HCT116 (cell line): ENCODE data around the gene DAGLA. TPM values are rescaled to one million over a fixed set of nuclear protein-coding genes. Genes with fewer than 3 reads are reported as not detected.

Experiments used
- ATAC-seq: fragments of 200-7000 bp; cut with Tn5 transposase; 2 replicates; pipeline ENCODE4 v1.9.1; 2020; ENCODE audit warnings: mild to moderate bottlenecking, moderate library complexity
- BruUV-seq: library from RNA; stranded (reverse); fragments of 400-500 nt; replicated peaks from 2 replicates; lab custom pipeline; 2021; lab: Mats Ljungman, UMichigan
- CTCF ChIA-PET: fragments of 300-600 bp; sonication (Branson Sonifier 250); formaldehyde crosslinking; loops from one replicate; lab custom pipeline; 2021; ENCODE audit warnings: antibody characterized with exemption; lab: Charles Lee
- POLR2A ChIA-PET: fragments of 300-600, 350-600 bp; sonication (Branson Sonifier 250); formaldehyde crosslinking; loops from one replicate; lab custom pipeline; 2021; ENCODE audit warnings: antibody characterized with exemption; lab: Charles Lee
- RAD21 ChIA-PET, 2 experiments: fragments of 300-600 bp; sonication (Branson Sonifier 250); formaldehyde crosslinking; loops; one replicate each; lab custom pipeline; 2023; ENCODE audit warnings: low total read pairs in 2 of 2; ENCODE audit not compliant: uncharacterized antibody in 2 of 2, unreplicated experiment in 2 of 2, low non-redundant PET in 1 of 2; lab: Charles Lee
- DNase-seq: peaks from one replicate; pipeline ENCODE4 v3.0.0-alpha.2; 2010; ENCODE audit warnings: low read depth, low spot score
- H2AFZ ChIP-seq: fragments of 200-600 bp; shearing (Covaris generic), sonication (generic); 2 replicates; pipeline ENCODE4 v1.6.1; 2017; ENCODE audit warnings: low read depth, mixed run types, mixed read lengths, antibody characterized with exemption, low read length; ENCODE audit not compliant: poor library complexity, severe bottlenecking
- H3K27ac ChIP-seq: 2 replicates; pipeline ENCODE4 v1.5.1; 2012; ENCODE audit warnings: low read depth, low read length
- H3K27me3 ChIP-seq: fragments of 200-600 bp; sonication (generic); 2 replicates; pipeline ENCODE4 v1.6.1; 2016; ENCODE audit warnings: mixed run types, low read length, mixed read lengths; ENCODE audit not compliant: insufficient read depth
- H3K36me3 ChIP-seq, 2 experiments: fragments of 200-500 bp in 1 of 2; fragments of 200-600 bp in 1 of 2; sonication (Bioruptor generic) in 1 of 2; sonication (generic) in 1 of 2; 2 replicates each; pipeline versions ENCODE4 v1.5.1 to v1.6.1; 2014 to 2016; ENCODE audit warnings: low read length in 2 of 2, inconsistent platforms in 1 of 2, mixed read lengths in 1 of 2, mixed run types in 1 of 2; ENCODE audit not compliant: insufficient read depth in 2 of 2, control insufficient read depth in 1 of 2
- H3K4me1 ChIP-seq, 2 experiments: fragments of 200-600 bp in 1 of 2; sonication (generic) in 1 of 2; 2 replicates each; pipeline versions ENCODE4 v1.5.1 to v1.6.1; 2012 to 2017; ENCODE audit warnings: low read length in 2 of 2, inconsistent platforms in 1 of 2, mild to moderate bottlenecking in 1 of 2, mixed read lengths in 1 of 2, mixed run types in 1 of 2, moderate library complexity in 1 of 2; ENCODE audit not compliant: insufficient read depth in 2 of 2, control insufficient read depth in 1 of 2
- H3K4me2 ChIP-seq: fragments of 200-600 bp; sonication (generic); 2 replicates; pipeline ENCODE4 v1.6.1; 2017; ENCODE audit warnings: mixed run types, low read length, mixed read lengths
- H3K4me3 ChIP-seq, 2 experiments: fragments of 200-600 bp in 1 of 2; sonication (generic) in 1 of 2; replicated peaks in 1 of 2; 2 replicates each; pipeline ENCODE4 v1.5.1; 2011 to 2016; ENCODE audit warnings: low read length in 2 of 2, control low read depth in 1 of 2, low read depth in 1 of 2, mild to moderate bottlenecking in 1 of 2, mixed read lengths in 1 of 2, mixed run types in 1 of 2
- H3K79me2 ChIP-seq: fragments of 200-600 bp; sonication (generic); 2 replicates; pipeline ENCODE4 v1.6.1; 2017; ENCODE audit warnings: mild to moderate bottlenecking, mixed run types, low read length, moderate library complexity, mixed read lengths; ENCODE audit not compliant: insufficient read depth
- H3K9ac ChIP-seq: fragments of 200-600 bp; sonication (generic); 2 replicates; pipeline ENCODE4 v1.6.1; 2016; ENCODE audit warnings: low read length, mixed read lengths
- H3K9me2 ChIP-seq: fragments of 200-600 bp; sonication (generic), shearing (Covaris generic); 2 replicates; pipeline ENCODE4 v1.6.1; 2017; ENCODE audit warnings: mixed run types, mild to moderate bottlenecking, moderate library complexity; ENCODE audit not compliant: insufficient read depth
- H3K9me3 ChIP-seq, 2 experiments: fragments of 200-500 bp in 1 of 2; fragments of 200-600 bp in 1 of 2; sonication (Bioruptor generic) in 1 of 2; sonication (generic) in 1 of 2; 2 replicates each; pipeline ENCODE4 v1.6.1; 2014 to 2017; ENCODE audit warnings: low read length in 2 of 2, mixed read lengths in 2 of 2, inconsistent platforms in 1 of 2, low read depth in 1 of 2, mild to moderate bottlenecking in 1 of 2, mixed run types in 1 of 2, moderate library complexity in 1 of 2; ENCODE audit not compliant: control insufficient read depth in 1 of 2, insufficient read depth in 1 of 2
- H4K20me1 ChIP-seq: fragments of 200-600 bp; sonication (generic), shearing (Covaris generic); 2 replicates; pipeline ENCODE4 v1.6.1; 2017; ENCODE audit warnings: mixed run types, mild to moderate bottlenecking, moderate library complexity; ENCODE audit not compliant: insufficient read depth
- ATF3 ChIP-seq: IDR thresholded peaks from 2 replicates; pipeline ENCODE4 v1.6.1; 2012
- CBX3 ChIP-seq: IDR thresholded peaks from 2 replicates; pipeline ENCODE4 v1.6.1; 2012; ENCODE audit warnings: low read depth
- CEBPB ChIP-seq: IDR thresholded peaks from 2 replicates; pipeline ENCODE4 v1.6.1; 2012; ENCODE audit warnings: low read depth
- ELF1 ChIP-seq: IDR thresholded peaks from 2 replicates; pipeline ENCODE4 v1.6.1; 2012; ENCODE audit warnings: low read depth, borderline replicate concordance
- EZH2phosphoT487 ChIP-seq: fragments of 200-600 bp; IDR thresholded peaks from 2 replicates; pipeline ENCODE4 v1.6.1; 2018; ENCODE audit warnings: antibody characterized with exemption, borderline replicate concordance
- FOSL1 ChIP-seq: IDR thresholded peaks from 2 replicates; pipeline ENCODE4 v1.6.1; 2012; ENCODE audit warnings: low read depth
- POLR2A ChIP-seq: IDR thresholded peaks from 2 replicates; pipeline ENCODE4 v1.7.0; 2011; ENCODE audit warnings: borderline replicate concordance; ENCODE audit not compliant: insufficient read depth, insufficient read length; ENCODE audit errors: extremely low read depth
- POLR2AphosphoS5 ChIP-seq: IDR thresholded peaks from 2 replicates; pipeline ENCODE4 v1.6.1; 2011; ENCODE audit warnings: mild to moderate bottlenecking, low read depth, low read length, moderate library complexity
- RAD21 ChIP-seq: IDR thresholded peaks from 2 replicates; pipeline ENCODE4 v1.6.1; 2012; ENCODE audit warnings: low read depth, mild to moderate bottlenecking
- REST ChIP-seq: IDR thresholded peaks from 2 replicates; pipeline ENCODE4 v1.6.1; 2012; ENCODE audit warnings: low read depth
- SIN3A ChIP-seq: IDR thresholded peaks from 2 replicates; pipeline ENCODE4 v1.6.1; 2012; ENCODE audit warnings: low read depth
- SP1 ChIP-seq: IDR thresholded peaks from 2 replicates; pipeline ENCODE4 v1.6.1; 2012; ENCODE audit warnings: low read depth
- SRF ChIP-seq: IDR thresholded peaks from 2 replicates; pipeline ENCODE4 v1.6.1; 2012; ENCODE audit warnings: low read depth
- TCF7L2 ChIP-seq: IDR thresholded peaks from 2 replicates; pipeline ENCODE4 v1.7.0; 2011; ENCODE audit warnings: borderline replicate concordance, inconsistent platforms; ENCODE audit not compliant: insufficient read depth, insufficient read length; ENCODE audit errors: extremely low read depth
- YY1 ChIP-seq: IDR thresholded peaks from 2 replicates; pipeline ENCODE4 v1.6.1; 2011; ENCODE audit warnings: low read length, low read depth, moderate library complexity, mild to moderate bottlenecking; ENCODE audit not compliant: insufficient replicate concordance; ENCODE audit errors: extremely low read depth
- ZBTB33 ChIP-seq: IDR thresholded peaks from 2 replicates; pipeline ENCODE4 v1.6.1; 2011; ENCODE audit warnings: mild to moderate bottlenecking, low read length, moderate library complexity; ENCODE audit not compliant: insufficient replicate concordance; ENCODE audit errors: extremely low read depth
- ZFX ChIP-seq: fragments of 450-650 bp; IDR thresholded peaks from 2 replicates; pipeline ENCODE4 v1.6.1; 2017
- ZNF274 ChIP-seq: fragments of 200-500 bp; sonication (Bioruptor generic); IDR thresholded peaks from 2 replicates; pipeline ENCODE4 v1.6.1; 2014; ENCODE audit warnings: mild to moderate bottlenecking, low read depth, low read length, inconsistent platforms
- intact Hi-C: fragments of 100-400 bp; cut with micrococcal nuclease; formaldehyde crosslinking; loops from 2 replicates; pipeline ENCODE4 v1.10.0; 2022
- total RNA-seq: library from RNA; stranded (reverse); gene quantifications from one replicate; pipeline ENCODE4 v1.2.1, GENCODE V29; 2021; ENCODE audit not compliant: unreplicated experiment

The DAGLA gene
- total RNA-seq, 1 experiment from 2014 or later = 2.7 TPM

GRCh38 chr11:61645179-61645868 lies 34.9 kb upstream of the DAGLA start:
- CTCF ChIA-PET = no interaction called here
- POLR2A ChIA-PET = no interaction called here
- Histone ChIP-seq H3K9me3 (no peaks in the 10 kb centered on the region), H3K27me3 (no peaks in the 10 kb centered on the region), H3K4me2 (no peak overlapping the region), H3K79me2 (no peaks in the 10 kb centered on the region), H3K4me3 (no peak overlapping the region), H4K20me1 (no peaks in the 10 kb centered on the region), H2AFZ (no peak overlapping the region), H3K9ac (no peak overlapping the region), H3K4me1 (no peaks in the 10 kb centered on the region), H3K9me2 (no peaks in the 10 kb centered on the region), H3K27ac (no peak overlapping the region), H3K36me3 (no peaks in the 10 kb centered on the region)
- TF ChIP-seq TCF7L2 (no peak), FOSL1 (no peak), ZBTB33 (no peak), RAD21 (no peak), ZFX (no peak), ZNF274 (no peak), SP1 (no peak), CBX3 (no peak), REST (no peak), SRF (no peak), POLR2AphosphoS5 (no peak), ELF1 (no peak), CEBPB (no peak), YY1 (no peak), SIN3A (no peak), POLR2A (no peak), ATF3 (no peak), EZH2phosphoT487 (no peak)
- intact Hi-C loops = no loop called here
- DNase-seq = no peak
- no peak for ATAC-seq
- no TSS peak for BruUV-seq
- RAD21 ChIA-PET = no interaction called here
